ENCODE data around the gene ANP32D.
"Not testable (repeated sequence)": the region's sequence is repeated elsewhere in the genome, so short reads cannot be mapped to it uniquely, and the experiment has no call there.

ANP32D gene

GRCh38 chr12:48508987-48509386, 36.6 kb downstream of the ANP32D start:
- no peak for DNase-seq

DNA sequence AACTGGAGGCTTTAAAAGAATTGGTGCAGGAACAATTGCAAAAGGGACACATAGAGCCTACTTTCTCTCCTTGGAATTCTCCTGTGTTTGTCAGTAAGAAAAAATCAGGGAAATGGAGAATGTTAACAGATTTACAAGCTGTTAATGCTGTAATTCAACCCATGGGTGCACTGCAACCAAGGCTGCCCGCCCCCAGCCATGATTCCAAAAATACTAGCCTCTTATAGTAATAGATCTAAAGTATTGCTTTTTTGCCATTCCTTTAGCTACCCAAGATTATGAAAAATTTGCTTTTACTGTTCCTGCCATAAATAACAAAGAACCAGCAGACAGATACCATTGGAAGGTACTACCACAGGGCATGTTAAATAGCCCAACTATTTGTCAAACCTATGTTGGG, 37.8 kb downstream of the ANP32D start:
- no peak for DNase-seq

- DNase-seq: no peak
Measured at GRCh38 chr12:48512855-48513254, 40.5 kb downstream of the ANP32D start.

DNA sequence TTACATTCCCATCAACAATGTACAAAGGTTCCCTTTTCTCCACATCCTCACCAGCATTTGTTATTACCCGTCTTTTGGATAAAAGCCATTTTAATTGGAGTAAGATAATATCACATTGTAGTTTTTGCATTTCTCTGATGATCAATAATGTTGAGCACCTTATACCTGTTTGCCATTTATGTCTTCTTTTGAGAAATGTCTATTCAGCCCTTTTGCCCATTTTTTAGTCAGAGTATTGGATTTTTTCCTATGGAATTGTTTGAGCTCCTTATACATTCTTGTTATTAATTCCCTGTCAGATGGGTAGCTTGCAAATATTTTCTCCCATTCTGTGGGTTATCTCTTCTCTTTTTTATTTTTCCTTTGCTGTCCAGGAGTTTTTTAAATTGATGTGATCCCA, 42.4 kb downstream of the ANP32D start:
- no peak for DNase-seq

DNA sequence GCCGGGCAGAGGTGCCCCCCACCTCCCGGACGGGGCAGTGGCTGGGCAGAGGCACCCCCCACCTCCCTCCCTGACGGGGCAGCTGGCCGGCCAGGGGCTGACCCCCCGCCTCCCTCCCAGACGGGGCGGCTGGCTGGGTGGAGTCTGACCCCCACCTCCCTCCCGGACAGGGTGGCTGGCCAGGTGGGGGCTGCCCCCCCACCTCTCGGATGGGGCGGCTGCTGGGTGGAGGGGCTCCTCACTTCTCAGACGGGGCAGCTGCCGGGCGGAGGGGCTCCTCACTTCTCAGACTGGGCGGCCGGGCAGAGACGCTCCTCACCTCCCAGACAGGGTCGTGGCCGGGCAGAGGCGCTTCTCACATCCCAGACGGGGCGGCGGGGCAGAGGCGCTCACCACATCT, 48.0 kb downstream of the ANP32D start:
- DNase-seq: not testable (repeated sequence)

All from activated CD4-positive, alpha-beta T cell treated with anti-CD3 and anti-CD28 coated beads, Interleukin-2, amount 50 U/mL, for 48 hours (primary cell).